ENCODE results near the gene PTPRD.
"Not testable (repeated sequence)": the region's sequence is repeated elsewhere in the genome, so short reads cannot be mapped to it uniquely, and the experiment has no call there.

The PTPRD gene

GRCh38 chr9:9016597-9016996 is 1596.2 kb downstream of the PTPRD start:
- TF ChIP-seq POLR2AphosphoS5 (IDR thresholded peaks at IDR 0.05; ENCODE audit: borderline replicate concordance, low read depth, low read length), result no peak
- TF ChIP-seq FOXP2 (optimal IDR thresholded peaks at IDR 0.05; ENCODE audit: control extremely low read depth, extremely low read length, insufficient read depth), result no peak
- TF ChIP-seq EZH2 (IDR thresholded peaks at IDR 0.05), result no peak
- DNase-seq (ENCODE audit: low read depth, low spot score), result no peak
- H3K4me3 ChIP-seq, result no peak overlapping the region
- H3K9me3 ChIP-seq (ENCODE audit: low read depth, low read length), result no peaks in the 10 kb centered on the region
- no peak overlapping the region for H3K27ac ChIP-seq
- H3K36me3 ChIP-seq (ENCODE audit: insufficient read depth, low read length), result no peaks in the 10 kb centered on the region
- no peak overlapping the region for H3K9ac ChIP-seq (ENCODE audit: insufficient read length)

DNA sequence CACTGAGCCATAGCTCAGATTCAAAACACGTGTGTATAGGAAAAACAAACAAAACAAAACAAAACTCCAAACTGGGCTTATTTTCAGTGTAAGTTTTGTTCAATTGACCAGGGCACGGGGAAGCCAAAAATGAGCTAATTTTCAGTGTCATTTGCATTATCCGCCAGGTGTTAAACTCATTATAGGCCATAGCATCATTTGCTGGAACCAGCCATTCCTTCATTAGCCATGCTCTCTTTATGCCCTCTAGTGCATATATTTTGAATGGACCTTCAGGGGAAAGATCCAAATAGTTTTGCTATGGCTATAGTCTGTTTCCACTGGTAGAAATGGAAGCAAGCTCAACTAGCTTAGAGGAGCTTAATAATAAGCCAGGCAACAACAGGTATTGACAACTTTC is 1608.0 kb downstream of the PTPRD start:
- H3K9ac ChIP-seq (ENCODE audit: insufficient read length), result no peak overlapping the region

DNA sequence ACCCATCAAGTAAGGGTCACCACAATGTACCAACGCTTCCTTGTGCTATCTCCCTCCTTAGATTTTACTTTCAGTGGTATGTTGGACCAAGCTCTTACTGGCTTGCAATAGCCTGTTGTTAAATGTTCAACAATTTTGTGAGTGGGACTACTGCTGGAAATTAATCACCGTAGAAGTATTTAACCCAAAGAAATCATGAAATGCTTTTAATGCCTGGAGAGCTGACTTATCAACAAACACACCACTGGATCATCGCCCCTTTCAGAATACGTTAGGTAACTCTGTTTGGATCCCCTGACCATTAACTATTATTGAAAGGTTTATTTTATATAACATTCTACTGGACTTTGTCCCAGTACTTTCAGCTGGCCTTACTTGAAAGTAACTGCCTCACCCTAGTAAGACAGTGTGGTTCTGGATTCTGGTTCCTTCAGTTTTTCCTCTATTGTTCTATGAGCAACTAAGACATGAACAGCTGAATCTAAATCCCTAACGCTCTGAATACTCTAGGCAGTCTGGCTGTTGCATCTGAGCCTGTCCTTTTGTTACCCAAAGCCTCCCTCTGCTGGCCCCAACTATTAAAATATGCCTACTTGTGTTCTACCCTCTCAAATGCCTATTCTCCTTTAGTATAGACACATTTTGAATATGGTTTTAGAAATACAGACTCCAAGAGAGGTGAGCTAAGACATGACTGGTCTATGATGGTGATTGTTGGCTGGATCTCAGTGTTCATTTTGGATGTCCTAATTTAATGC is 1609.8 kb downstream of the PTPRD start:
- no peak overlapping the region for H3K27ac ChIP-seq
- H3K36me3 ChIP-seq (ENCODE audit: insufficient read depth, low read length), result no peaks in the 10 kb centered on the region
- TF ChIP-seq POLR2AphosphoS5 (IDR thresholded peaks at IDR 0.05; ENCODE audit: borderline replicate concordance, low read depth, low read length), result no peak
- no peaks in the 10 kb centered on the region for H3K9me3 ChIP-seq (ENCODE audit: low read depth, low read length)
- no peak for DNase-seq (ENCODE audit: low read depth, low spot score)
- H3K4me3 ChIP-seq, result no peak overlapping the region
- H3K9ac ChIP-seq (ENCODE audit: insufficient read length), result no peak overlapping the region

More for the DNA sequence above, 1608.0 kb downstream of the PTPRD start:
- no peak overlapping the region for H3K4me3 ChIP-seq
- DNase-seq (ENCODE audit: low read depth, low spot score), result no peak
- H3K9me3 ChIP-seq (ENCODE audit: low read depth, low read length), result no peaks in the 10 kb centered on the region
- no peaks in the 10 kb centered on the region for H3K36me3 ChIP-seq (ENCODE audit: insufficient read depth, low read length)
- TF ChIP-seq FOXP2 (optimal IDR thresholded peaks at IDR 0.05; ENCODE audit: control extremely low read depth, extremely low read length, insufficient read depth) (no peak), EZH2 (IDR thresholded peaks at IDR 0.05) (no peak), POLR2AphosphoS5 (IDR thresholded peaks at IDR 0.05; ENCODE audit: borderline replicate concordance, low read depth, low read length) (no peak)
- no peak overlapping the region for H3K27ac ChIP-seq

DNA sequence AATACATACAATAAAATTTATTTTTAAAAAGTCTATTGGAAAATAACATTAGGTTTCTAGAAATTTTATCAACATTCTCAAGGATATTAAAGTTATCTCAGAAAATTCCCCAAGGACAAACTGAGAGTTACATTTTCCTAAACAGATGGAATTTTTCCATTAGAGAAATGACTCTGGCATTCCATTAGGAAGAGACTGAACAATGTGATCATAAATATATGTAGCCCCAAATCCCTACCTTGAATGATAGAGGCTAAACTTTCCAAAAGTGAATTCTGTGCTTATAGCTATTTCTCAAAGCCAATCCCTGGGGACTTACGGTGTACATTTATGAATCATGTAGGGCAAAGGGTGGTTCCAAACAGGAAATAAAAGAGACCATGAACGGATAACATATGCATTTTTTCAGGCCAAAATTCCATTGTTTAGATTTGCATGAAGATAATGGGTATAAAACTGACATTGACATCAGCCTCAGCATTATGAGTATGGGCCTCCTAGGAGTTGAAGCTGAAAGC is 1632.2 kb downstream of the PTPRD start:
- H3K9me3 ChIP-seq (ENCODE audit: low read depth, low read length), result no peaks in the 10 kb centered on the region
- no peak for DNase-seq (ENCODE audit: low read depth, low spot score)
- H3K4me3 ChIP-seq, result no peak overlapping the region
- no peak overlapping the region for H3K9ac ChIP-seq (ENCODE audit: insufficient read length)
- TF ChIP-seq POLR2AphosphoS5 (IDR thresholded peaks at IDR 0.05; ENCODE audit: borderline replicate concordance, low read depth, low read length) (no peak), FOXP2 (optimal IDR thresholded peaks at IDR 0.05; ENCODE audit: control extremely low read depth, extremely low read length, insufficient read depth) (no peak), EZH2 (IDR thresholded peaks at IDR 0.05) (no peak)
- H3K27ac ChIP-seq, result no peak overlapping the region
- H3K36me3 ChIP-seq (ENCODE audit: insufficient read depth, low read length), result no peaks in the 10 kb centered on the region

GRCh38 chr9:8978334-8978733 is 1634.5 kb downstream of the PTPRD start:
- no peak for TF ChIP-seq FOXP2 (optimal IDR thresholded peaks at IDR 0.05; ENCODE audit: control extremely low read depth, extremely low read length, insufficient read depth)
- TF ChIP-seq POLR2AphosphoS5 (IDR thresholded peaks at IDR 0.05; ENCODE audit: borderline replicate concordance, low read depth, low read length), result no peak
- TF ChIP-seq EZH2 (IDR thresholded peaks at IDR 0.05), result no peak
- no peak overlapping the region for H3K4me3 ChIP-seq
- H3K9me3 ChIP-seq (ENCODE audit: low read depth, low read length), result no peaks in the 10 kb centered on the region
- no peak overlapping the region for H3K9ac ChIP-seq (ENCODE audit: insufficient read length)
- no peak for DNase-seq (ENCODE audit: low read depth, low spot score)
- H3K27ac ChIP-seq, result no peak overlapping the region
- H3K36me3 ChIP-seq (ENCODE audit: insufficient read depth, low read length), result no peaks in the 10 kb centered on the region

- not testable (repeated sequence) for H3K36me3 ChIP-seq (ENCODE audit: insufficient read depth, low read length); H3K9me3 ChIP-seq (ENCODE audit: low read depth, low read length); H3K9ac ChIP-seq (ENCODE audit: insufficient read length); H3K4me3 ChIP-seq; H3K27ac ChIP-seq; DNase-seq (ENCODE audit: low read depth, low spot score)
These were observed 1644.5 kb downstream of the PTPRD start for GRCh38 chr9:8968350-8968749.

GRCh38 chr9:8963885-8964284 is 1648.9 kb downstream of the PTPRD start:
- DNase-seq (ENCODE audit: low read depth, low spot score), result no peak
- no peak for TF ChIP-seq FOXP2 (optimal IDR thresholded peaks at IDR 0.05; ENCODE audit: control extremely low read depth, extremely low read length, insufficient read depth)
- TF ChIP-seq EZH2 (IDR thresholded peaks at IDR 0.05), result no peak
- TF ChIP-seq POLR2AphosphoS5 (IDR thresholded peaks at IDR 0.05; ENCODE audit: borderline replicate concordance, low read depth, low read length), result no peak
- H3K9me3 ChIP-seq (ENCODE audit: low read depth, low read length), result no peaks in the 10 kb centered on the region
- H3K9ac ChIP-seq (ENCODE audit: insufficient read length), result no peak overlapping the region
- no peak overlapping the region for H3K27ac ChIP-seq
- H3K36me3 ChIP-seq (ENCODE audit: insufficient read depth, low read length), result no peaks in the 10 kb centered on the region
- H3K4me3 ChIP-seq, result no peak overlapping the region

DNA sequence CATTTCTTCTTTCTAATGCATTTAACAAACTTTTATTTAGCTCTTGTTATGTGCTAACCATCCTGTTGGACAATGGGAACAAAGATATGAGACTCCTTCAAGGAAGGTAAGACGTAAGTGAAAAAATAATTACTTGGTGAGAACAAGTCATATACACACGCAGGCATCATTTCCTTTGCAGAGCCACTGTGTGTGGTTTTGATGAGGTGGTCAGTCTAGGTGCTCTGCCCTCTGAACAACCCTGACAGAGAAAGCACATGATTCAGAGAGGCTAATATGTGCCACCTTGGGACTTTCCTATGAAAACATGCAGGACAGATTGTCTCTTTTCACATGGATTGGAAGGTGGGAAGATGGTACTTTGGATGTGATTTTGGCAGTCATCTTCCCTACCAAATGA is 1650.7 kb downstream of the PTPRD start:
- Histone ChIP-seq H3K4me3 (no peak overlapping the region), H3K27ac (no peak overlapping the region), H3K36me3 (ENCODE audit: insufficient read depth, low read length) (no peaks in the 10 kb centered on the region), H3K9ac (ENCODE audit: insufficient read length) (no peak overlapping the region), H3K9me3 (ENCODE audit: low read depth, low read length) (no peaks in the 10 kb centered on the region)
- TF ChIP-seq EZH2 (IDR thresholded peaks at IDR 0.05) (no peak), FOXP2 (optimal IDR thresholded peaks at IDR 0.05; ENCODE audit: control extremely low read depth, extremely low read length, insufficient read depth) (no peak), POLR2AphosphoS5 (IDR thresholded peaks at IDR 0.05; ENCODE audit: borderline replicate concordance, low read depth, low read length) (no peak)
- DNase-seq (ENCODE audit: low read depth, low spot score), result no peak
